ENCODE data around the gene SNX11.

DNA sequence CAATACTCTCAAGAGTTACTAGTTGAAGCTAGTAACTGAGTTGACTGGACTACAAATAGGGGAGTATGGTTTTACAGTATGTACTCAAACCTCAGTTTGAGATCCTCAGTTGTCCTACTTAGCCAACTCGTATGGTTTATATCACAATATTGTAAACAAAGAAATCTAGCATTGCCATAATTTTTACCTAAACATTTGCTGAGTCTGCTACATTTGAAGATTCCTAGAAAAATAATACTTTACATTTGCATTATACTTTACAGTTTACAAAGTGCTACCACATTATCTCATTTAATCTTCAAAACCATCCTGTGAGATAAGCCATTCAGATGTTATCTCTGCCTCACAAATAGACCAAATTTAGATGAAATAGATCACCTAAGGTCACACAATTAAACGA, 22.6 kb upstream of the SNX11 start:
- TF ChIP-seq, protein P1, sequence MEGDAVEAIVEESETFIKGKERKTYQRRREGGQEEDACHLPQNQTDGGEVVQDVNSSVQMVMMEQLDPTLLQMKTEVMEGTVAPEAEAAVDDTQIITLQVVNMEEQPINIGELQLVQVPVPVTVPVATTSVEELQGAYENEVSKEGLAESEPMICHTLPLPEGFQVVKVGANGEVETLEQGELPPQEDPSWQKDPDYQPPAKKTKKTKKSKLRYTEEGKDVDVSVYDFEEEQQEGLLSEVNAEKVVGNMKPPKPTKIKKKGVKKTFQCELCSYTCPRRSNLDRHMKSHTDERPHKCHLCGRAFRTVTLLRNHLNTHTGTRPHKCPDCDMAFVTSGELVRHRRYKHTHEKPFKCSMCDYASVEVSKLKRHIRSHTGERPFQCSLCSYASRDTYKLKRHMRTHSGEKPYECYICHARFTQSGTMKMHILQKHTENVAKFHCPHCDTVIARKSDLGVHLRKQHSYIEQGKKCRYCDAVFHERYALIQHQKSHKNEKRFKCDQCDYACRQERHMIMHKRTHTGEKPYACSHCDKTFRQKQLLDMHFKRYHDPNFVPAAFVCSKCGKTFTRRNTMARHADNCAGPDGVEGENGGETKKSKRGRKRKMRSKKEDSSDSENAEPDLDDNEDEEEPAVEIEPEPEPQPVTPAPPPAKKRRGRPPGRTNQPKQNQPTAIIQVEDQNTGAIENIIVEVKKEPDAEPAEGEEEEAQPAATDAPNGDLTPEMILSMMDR (conservative IDR thresholded peaks at IDR 0.05), result no peak
- TF ChIP-seq ZFX (IDR thresholded peaks at IDR 0.05), result no peak

All from C4-2B (cell line).